ENCODE data around the gene GUCY2C.

GUCY2C gene

GRCh38 chr12:14654842-14655241, 41.6 kb downstream of the GUCY2C start:
- no peak for TF ChIP-seq RARB (CRISPR knock-in tag; IDR thresholded peaks at IDR 0.05)
- TF ChIP-seq ESRRG (CRISPR knock-in tag; IDR thresholded peaks at IDR 0.05) = no peak
- no peak for TF ChIP-seq ZNF8 (CRISPR knock-in tag; IDR thresholded peaks at IDR 0.05)
- no peak for TF ChIP-seq ARNTL (CRISPR knock-in tag; IDR thresholded peaks at IDR 0.05; ENCODE audit: borderline replicate concordance, low read depth)
- TF ChIP-seq CSDC2 (CRISPR knock-in tag; IDR thresholded peaks at IDR 0.05) = no peak
- no peak for TF ChIP-seq GLIS3 (CRISPR knock-in tag; IDR thresholded peaks at IDR 0.05)
- no peak for TF ChIP-seq TCF4 (CRISPR knock-in tag; IDR thresholded peaks at IDR 0.05; ENCODE audit: borderline replicate concordance)
- TF ChIP-seq ISL1 (CRISPR knock-in tag; IDR thresholded peaks at IDR 0.05) = no peak
- no peak for ATAC-seq

DNA sequence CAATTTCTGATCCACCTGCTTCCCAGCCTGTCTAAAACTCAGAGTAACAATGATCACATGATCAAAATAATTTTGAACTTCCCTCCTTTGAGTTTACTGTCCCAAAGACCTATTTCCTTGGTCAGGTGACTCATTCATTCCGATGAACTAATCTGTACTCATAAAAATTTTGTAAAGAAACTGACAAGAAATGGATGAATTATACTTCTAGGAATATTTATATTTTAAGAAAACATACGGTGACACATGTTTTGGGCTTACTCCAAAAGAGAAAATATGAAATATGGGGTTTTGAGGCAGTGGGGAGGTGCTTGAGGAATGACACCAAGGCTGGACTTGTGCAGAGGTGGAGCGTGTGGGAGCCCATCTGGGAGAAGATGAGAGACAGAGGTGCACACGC, 42.0 kb downstream of the GUCY2C start:
- no peak for ATAC-seq
- TF ChIP-seq, protein P1, sequence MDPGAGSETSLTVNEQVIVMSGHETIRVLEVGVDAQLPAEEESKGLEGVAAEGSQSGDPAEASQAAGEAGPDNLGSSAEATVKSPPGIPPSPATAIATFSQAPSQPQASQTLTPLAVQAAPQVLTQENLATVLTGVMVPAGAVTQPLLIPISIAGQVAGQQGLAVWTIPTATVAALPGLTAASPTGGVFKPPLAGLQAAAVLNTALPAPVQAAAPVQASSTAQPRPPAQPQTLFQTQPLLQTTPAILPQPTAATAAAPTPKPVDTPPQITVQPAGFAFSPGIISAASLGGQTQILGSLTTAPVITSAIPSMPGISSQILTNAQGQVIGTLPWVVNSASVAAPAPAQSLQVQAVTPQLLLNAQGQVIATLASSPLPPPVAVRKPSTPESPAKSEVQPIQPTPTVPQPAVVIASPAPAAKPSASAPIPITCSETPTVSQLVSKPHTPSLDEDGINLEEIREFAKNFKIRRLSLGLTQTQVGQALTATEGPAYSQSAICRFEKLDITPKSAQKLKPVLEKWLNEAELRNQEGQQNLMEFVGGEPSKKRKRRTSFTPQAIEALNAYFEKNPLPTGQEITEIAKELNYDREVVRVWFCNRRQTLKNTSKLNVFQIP (CRISPR knock-in tag; IDR thresholded peaks at IDR 0.05; ENCODE audit: borderline replicate concordance, low read depth) = no peak
- TF ChIP-seq PPARA (CRISPR knock-in tag; IDR thresholded peaks at IDR 0.05; ENCODE audit: borderline replicate concordance) (no peak), ZFP3 (CRISPR knock-in tag; IDR thresholded peaks at IDR 0.05) (no peak), ZNF70 (CRISPR knock-in tag; IDR thresholded peaks at IDR 0.05) (no peak), ARNTL (CRISPR knock-in tag; IDR thresholded peaks at IDR 0.05; ENCODE audit: borderline replicate concordance, low read depth) (no peak), CSDC2 (CRISPR knock-in tag; IDR thresholded peaks at IDR 0.05) (no peak), SNAI2 (CRISPR knock-in tag; IDR thresholded peaks at IDR 0.05) (no peak), OSR1 (CRISPR knock-in tag; IDR thresholded peaks at IDR 0.05) (no peak), BACH2 (CRISPR knock-in tag; IDR thresholded peaks at IDR 0.05; ENCODE audit: borderline replicate concordance) (no peak), RARB (CRISPR knock-in tag; IDR thresholded peaks at IDR 0.05) (no peak), PATZ1 (CRISPR knock-in tag; IDR thresholded peaks at IDR 0.05; ENCODE audit: borderline replicate concordance) (no peak), ZC3H10 (CRISPR knock-in tag; IDR thresholded peaks at IDR 0.05) (no peak), GLIS3 (CRISPR knock-in tag; IDR thresholded peaks at IDR 0.05) (no peak), ZFP30 (CRISPR knock-in tag; IDR thresholded peaks at IDR 0.05) (no peak), TCF4 (CRISPR knock-in tag; IDR thresholded peaks at IDR 0.05; ENCODE audit: borderline replicate concordance) (no peak), ZNF565 (CRISPR knock-in tag; conservative IDR thresholded peaks at IDR 0.05; ENCODE audit: low read depth) (no peak), CSRNP3 (CRISPR knock-in tag; IDR thresholded peaks at IDR 0.05) (no peak), ESRRG (CRISPR knock-in tag; IDR thresholded peaks at IDR 0.05) (no peak), TOX (CRISPR knock-in tag; IDR thresholded peaks at IDR 0.05; ENCODE audit: borderline replicate concordance) (no peak)

- no peak for ATAC-seq
- TF ChIP-seq TSHZ2 (CRISPR knock-in tag; IDR thresholded peaks at IDR 0.05) (no peak), TOX (CRISPR knock-in tag; IDR thresholded peaks at IDR 0.05; ENCODE audit: borderline replicate concordance) (no peak), CSDC2 (CRISPR knock-in tag; IDR thresholded peaks at IDR 0.05) (no peak), ZFP3 (CRISPR knock-in tag; IDR thresholded peaks at IDR 0.05) (no peak), ESRRG (CRISPR knock-in tag; IDR thresholded peaks at IDR 0.05) (no peak), ISL1 (CRISPR knock-in tag; IDR thresholded peaks at IDR 0.05) (no peak), CSRNP3 (CRISPR knock-in tag; IDR thresholded peaks at IDR 0.05) (no peak), PPARA (CRISPR knock-in tag; IDR thresholded peaks at IDR 0.05; ENCODE audit: borderline replicate concordance) (no peak), ZNF8 (CRISPR knock-in tag; IDR thresholded peaks at IDR 0.05) (no peak), ZC3H10 (CRISPR knock-in tag; IDR thresholded peaks at IDR 0.05) (no peak), ZNF565 (CRISPR knock-in tag; conservative IDR thresholded peaks at IDR 0.05; ENCODE audit: low read depth) (no peak), SNAI2 (CRISPR knock-in tag; IDR thresholded peaks at IDR 0.05) (no peak), OSR1 (CRISPR knock-in tag; IDR thresholded peaks at IDR 0.05) (no peak), ARNTL (CRISPR knock-in tag; IDR thresholded peaks at IDR 0.05; ENCODE audit: borderline replicate concordance, low read depth) (no peak), ZNF70 (CRISPR knock-in tag; IDR thresholded peaks at IDR 0.05) (no peak), TCF4 (CRISPR knock-in tag; IDR thresholded peaks at IDR 0.05; ENCODE audit: borderline replicate concordance) (no peak), ZFP30 (CRISPR knock-in tag; IDR thresholded peaks at IDR 0.05) (no peak)
- TF ChIP-seq, protein P2, sequence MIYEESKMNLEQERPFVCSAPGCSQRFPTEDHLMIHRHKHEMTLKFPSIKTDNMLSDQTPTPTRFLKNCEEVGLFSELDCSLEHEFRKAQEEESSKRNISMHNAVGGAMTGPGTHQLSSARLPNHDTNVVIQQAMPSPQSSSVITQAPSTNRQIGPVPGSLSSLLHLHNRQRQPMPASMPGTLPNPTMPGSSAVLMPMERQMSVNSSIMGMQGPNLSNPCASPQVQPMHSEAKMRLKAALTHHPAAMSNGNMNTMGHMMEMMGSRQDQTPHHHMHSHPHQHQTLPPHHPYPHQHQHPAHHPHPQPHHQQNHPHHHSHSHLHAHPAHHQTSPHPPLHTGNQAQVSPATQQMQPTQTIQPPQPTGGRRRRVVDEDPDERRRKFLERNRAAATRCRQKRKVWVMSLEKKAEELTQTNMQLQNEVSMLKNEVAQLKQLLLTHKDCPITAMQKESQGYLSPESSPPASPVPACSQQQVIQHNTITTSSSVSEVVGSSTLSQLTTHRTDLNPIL (CRISPR knock-in tag; IDR thresholded peaks at IDR 0.05; ENCODE audit: low read depth) = no peak
- TF ChIP-seq, protein P1 (CRISPR knock-in tag; IDR thresholded peaks at IDR 0.05; ENCODE audit: borderline replicate concordance, low read depth) = no peak
Observed at GRCh38 chr12:14652483-14652882, 43.9 kb downstream of the GUCY2C start.
